Prostate gland (tissue), 2 donors: ENCODE results near the gene CRYBG1.

Source experiments
- POLR2A ChIP-seq: fragments of 450-650 bp; IDR thresholded peaks from one replicate; pipeline ENCODE4 v1.6.1; 2016; ENCODE audit warnings: antibody characterized with exemption, mild to moderate bottlenecking
- TF ChIP-seq, protein P1 (sequence below), 4 experiments: fragments of 200-600 bp in 2 of 4; fragments of 450-650 bp in 2 of 4; sonication (generic) in 2 of 4; IDR thresholded peaks; 1 replicate in 3 of 4; 2 replicates in 1 of 4; pipeline ENCODE4 v1.5.1; 2016 to 2019; ENCODE audit warnings: antibody characterized with exemption in 4 of 4, mild to moderate bottlenecking in 2 of 4, moderate library complexity in 2 of 4

DNA sequence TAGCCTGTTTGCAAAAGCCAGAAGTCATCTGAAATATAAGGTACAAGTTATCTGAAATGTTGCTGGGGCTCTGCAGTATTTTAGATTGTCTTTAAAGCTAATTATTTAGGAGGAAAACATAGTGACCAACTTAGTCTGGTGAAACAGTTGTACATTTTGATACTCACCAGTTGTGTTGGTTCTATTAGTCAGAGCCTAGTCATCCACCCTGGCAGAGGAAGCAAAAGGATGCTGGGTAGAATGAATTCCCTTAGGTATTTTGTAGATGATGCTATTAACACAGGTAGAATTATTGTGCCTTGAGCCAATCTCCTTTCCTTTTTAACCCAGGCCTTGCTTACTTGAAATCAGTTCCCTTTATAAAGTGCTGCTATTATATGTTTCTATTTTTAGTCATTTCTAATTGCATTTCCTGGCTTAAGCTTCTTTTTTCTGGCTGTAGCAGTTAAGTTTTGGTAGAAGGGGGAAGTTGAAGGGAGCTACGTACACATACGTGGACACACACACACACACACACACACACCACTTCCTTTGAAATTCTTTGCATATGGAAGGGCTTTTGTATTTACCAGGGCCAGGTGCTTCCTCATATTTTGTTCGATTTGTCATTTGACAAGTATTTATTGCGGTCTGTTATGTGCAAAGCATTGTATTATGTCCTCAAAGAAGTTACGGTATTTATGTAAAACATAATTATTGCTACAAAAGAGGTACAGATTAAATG lies 186.3 kb downstream of the CRYBG1 start:
- TF ChIP-seq, protein P1, sequence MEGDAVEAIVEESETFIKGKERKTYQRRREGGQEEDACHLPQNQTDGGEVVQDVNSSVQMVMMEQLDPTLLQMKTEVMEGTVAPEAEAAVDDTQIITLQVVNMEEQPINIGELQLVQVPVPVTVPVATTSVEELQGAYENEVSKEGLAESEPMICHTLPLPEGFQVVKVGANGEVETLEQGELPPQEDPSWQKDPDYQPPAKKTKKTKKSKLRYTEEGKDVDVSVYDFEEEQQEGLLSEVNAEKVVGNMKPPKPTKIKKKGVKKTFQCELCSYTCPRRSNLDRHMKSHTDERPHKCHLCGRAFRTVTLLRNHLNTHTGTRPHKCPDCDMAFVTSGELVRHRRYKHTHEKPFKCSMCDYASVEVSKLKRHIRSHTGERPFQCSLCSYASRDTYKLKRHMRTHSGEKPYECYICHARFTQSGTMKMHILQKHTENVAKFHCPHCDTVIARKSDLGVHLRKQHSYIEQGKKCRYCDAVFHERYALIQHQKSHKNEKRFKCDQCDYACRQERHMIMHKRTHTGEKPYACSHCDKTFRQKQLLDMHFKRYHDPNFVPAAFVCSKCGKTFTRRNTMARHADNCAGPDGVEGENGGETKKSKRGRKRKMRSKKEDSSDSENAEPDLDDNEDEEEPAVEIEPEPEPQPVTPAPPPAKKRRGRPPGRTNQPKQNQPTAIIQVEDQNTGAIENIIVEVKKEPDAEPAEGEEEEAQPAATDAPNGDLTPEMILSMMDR (IDR thresholded peaks at IDR 0.05), result no peak
- no peak for TF ChIP-seq POLR2A
